ENCODE results near the gene ZNF747. TPM values are rescaled to one million over a fixed set of nuclear protein-coding genes. Genes with fewer than 3 reads are reported as not detected.

ZNF747 gene
- total RNA-seq, 1 donor from 2014 or later: 4.8 TPM

GRCh38 chr16:30511509-30511908 lies 23.1 kb downstream of the ZNF747 start:
- DNase-seq (ENCODE audit: extremely low spot score, unreplicated experiment): no peak
- no peak overlapping the region for H3K27ac Mint-ChIP-seq (ENCODE audit: unreplicated experiment)
- no peak for TF ChIP-seq CTCF (IDR thresholded peaks at IDR 0.05)
- no peaks in the 10 kb centered on the region for H3K9me3 Mint-ChIP-seq (ENCODE audit: unreplicated experiment)
- H3K4me1 Mint-ChIP-seq (ENCODE audit: unreplicated experiment): no peaks in the 10 kb centered on the region
- no peaks in the 10 kb centered on the region for H3K36me3 Mint-ChIP-seq (ENCODE audit: unreplicated experiment)
- H3K27me3 Mint-ChIP-seq (ENCODE audit: unreplicated experiment): peaks cover 10% of the 10 kb centered on the region
- no peak overlapping the region for H3K4me3 Mint-ChIP-seq (ENCODE audit: unreplicated experiment)

GRCh38 chr16:30510376-30510938 lies 24.2 kb downstream of the ZNF747 start:
- Mint-ChIP-seq H3K4me3 (ENCODE audit: unreplicated experiment) (no peak overlapping the region), H3K4me1 (ENCODE audit: unreplicated experiment) (no peaks in the 10 kb centered on the region), H3K27me3 (ENCODE audit: unreplicated experiment) (peaks cover 10% of the 10 kb centered on the region), H3K9me3 (ENCODE audit: unreplicated experiment) (no peaks in the 10 kb centered on the region), H3K27ac (ENCODE audit: unreplicated experiment) (no peak overlapping the region), H3K36me3 (ENCODE audit: unreplicated experiment) (no peaks in the 10 kb centered on the region)
- DNase-seq (ENCODE audit: extremely low spot score, unreplicated experiment): no peak
- no peak for TF ChIP-seq CTCF (IDR thresholded peaks at IDR 0.05)

GRCh38 chr16:30509081-30509765 lies 25.4 kb downstream of the ZNF747 start:
- Mint-ChIP-seq H3K4me3 (ENCODE audit: unreplicated experiment) (no peak overlapping the region), H3K27me3 (ENCODE audit: unreplicated experiment) (peaks cover 10% of the 10 kb centered on the region), H3K4me1 (ENCODE audit: unreplicated experiment) (no peaks in the 10 kb centered on the region), H3K27ac (ENCODE audit: unreplicated experiment) (no peak overlapping the region), H3K9me3 (ENCODE audit: unreplicated experiment) (no peaks in the 10 kb centered on the region), H3K36me3 (ENCODE audit: unreplicated experiment) (no peaks in the 10 kb centered on the region)
- no peak for TF ChIP-seq CTCF (IDR thresholded peaks at IDR 0.05)
- no peak for DNase-seq (ENCODE audit: extremely low spot score, unreplicated experiment)

- TF ChIP-seq CTCF (IDR thresholded peaks at IDR 0.05): no peak
- DNase-seq (ENCODE audit: extremely low spot score, unreplicated experiment): no peak
- Mint-ChIP-seq H3K36me3 (ENCODE audit: unreplicated experiment) (no peaks in the 10 kb centered on the region), H3K9me3 (ENCODE audit: unreplicated experiment) (no peaks in the 10 kb centered on the region), H3K27me3 (ENCODE audit: unreplicated experiment) (peaks cover 15% of the 10 kb centered on the region), H3K4me3 (ENCODE audit: unreplicated experiment) (no peak overlapping the region), H3K27ac (ENCODE audit: unreplicated experiment) (no peak overlapping the region), H3K4me1 (ENCODE audit: unreplicated experiment) (no peaks in the 10 kb centered on the region)
Measured at GRCh38 chr16:30503403-30504296, 31.0 kb downstream of the ZNF747 start.

GRCh38 chr16:30499284-30499683 lies 35.4 kb downstream of the ZNF747 start:
- Mint-ChIP-seq H3K4me1 (ENCODE audit: unreplicated experiment) (peaks cover under 1% of the 10 kb centered on the region), H3K27ac (ENCODE audit: unreplicated experiment) (no peak overlapping the region), H3K27me3 (ENCODE audit: unreplicated experiment) (peaks cover 10% of the 10 kb centered on the region), H3K9me3 (ENCODE audit: unreplicated experiment) (no peaks in the 10 kb centered on the region), H3K4me3 (ENCODE audit: unreplicated experiment) (no peak overlapping the region), H3K36me3 (ENCODE audit: unreplicated experiment) (no peaks in the 10 kb centered on the region)
- DNase-seq (ENCODE audit: extremely low spot score, unreplicated experiment): no peak
- no peak for TF ChIP-seq CTCF (IDR thresholded peaks at IDR 0.05)
